OCI-LY1 (cell line): ENCODE data around the gene SURF4.

ENCODE experiments used
- H2AFZ ChIP-seq: fragments of 200-600 bp; sonication (generic), shearing (Covaris generic); 2 replicates; pipeline ENCODE4 v1.6.0; 2014; ENCODE audit warnings: antibody characterized with exemption, mild to moderate bottlenecking, low read length
- H3F3A ChIP-seq: fragments of 200-600 bp; sonication (generic), shearing (Covaris generic); 2 replicates; pipeline ENCODE4 v1.6.0; 2014; ENCODE audit warnings: mild to moderate bottlenecking, antibody characterized with exemption, low read length, moderate library complexity; ENCODE audit not compliant: insufficient read depth
- H3K27ac ChIP-seq: fragments of 200-600 bp; sonication (generic); 2 replicates; pipeline ENCODE4 v1.5.1; 2014; ENCODE audit warnings: low read length, mixed run types, mild to moderate bottlenecking, low read depth; ENCODE audit not compliant: poor library complexity, severe bottlenecking
- H3K27me3 ChIP-seq: fragments of 200-600 bp; sonication (generic); 2 replicates; pipeline ENCODE4 v1.6.0; 2014; ENCODE audit warnings: antibody characterized with exemption, mild to moderate bottlenecking, low read length, moderate library complexity; ENCODE audit not compliant: insufficient read depth
- H3K36me3 ChIP-seq: fragments of 200-600 bp; sonication (generic); 2 replicates; pipeline ENCODE4 v1.6.1; 2014; ENCODE audit warnings: mild to moderate bottlenecking, antibody characterized with exemption, low read length, moderate library complexity, mixed read lengths; ENCODE audit not compliant: insufficient read depth
- H3K4me1 ChIP-seq: fragments of 200-600 bp; sonication (generic); 2 replicates; pipeline ENCODE4 v1.5.1; 2014; ENCODE audit warnings: mild to moderate bottlenecking, low read length, moderate library complexity; ENCODE audit not compliant: insufficient read depth, severe bottlenecking
- H3K4me2 ChIP-seq: fragments of 200-600 bp; sonication (generic), shearing (Covaris generic); 2 replicates; pipeline ENCODE4 v1.6.1; 2014; ENCODE audit warnings: low read length
- H3K4me3 ChIP-seq: fragments of 200-600 bp; sonication (generic); 2 replicates; pipeline ENCODE4 v1.5.1; 2014; ENCODE audit warnings: low read length, low read depth, mild to moderate bottlenecking, mixed read lengths; ENCODE audit not compliant: poor library complexity, severe bottlenecking
- H3K79me2 ChIP-seq: fragments of 200-600 bp; shearing (Covaris generic); 2 replicates; pipeline ENCODE4 v1.6.1; 2016; ENCODE audit warnings: mixed run types, low read length, mixed read lengths; ENCODE audit not compliant: insufficient read depth
- H3K9ac ChIP-seq: fragments of 200-600 bp; sonication (generic), shearing (Covaris generic); 2 replicates; pipeline ENCODE4 v1.6.1; 2014; ENCODE audit warnings: mild to moderate bottlenecking, low read length, mixed read lengths
- H3K9me2 ChIP-seq: fragments of 200-600 bp; sonication (generic), shearing (Covaris generic); 2 replicates; pipeline ENCODE4 v1.6.1; 2014; ENCODE audit warnings: low read depth, mild to moderate bottlenecking, low read length, mixed read lengths
- H3K9me3 ChIP-seq: fragments of 200-600 bp; shearing (Covaris generic); 2 replicates; pipeline ENCODE4 v1.6.1; 2014; ENCODE audit warnings: low read length, mixed read lengths
- H4K20me1 ChIP-seq: fragments of 200-600 bp; sonication (generic), shearing (Covaris generic); 2 replicates; pipeline ENCODE4 v1.6.0; 2016; ENCODE audit warnings: mild to moderate bottlenecking, low read length; ENCODE audit not compliant: insufficient read depth
- EZH2 ChIP-seq: fragments of 200-600 bp; sonication (generic), shearing (Covaris generic); IDR thresholded peaks from 2 replicates; pipeline ENCODE4 v1.8.0; 2017; ENCODE audit warnings: borderline replicate concordance, mixed run types, mild to moderate bottlenecking, antibody characterized with exemption, low read length, moderate library complexity, mixed read lengths
- TF ChIP-seq, protein P1 (sequence below): fragments of 200-600 bp; sonication (generic), shearing (Covaris generic); IDR thresholded peaks from 2 replicates; pipeline ENCODE4 v1.5.1; 2017; ENCODE audit warnings: mild to moderate bottlenecking, antibody characterized with exemption, low read length, moderate library complexity, mixed read lengths

Gene SURF4

DNA sequence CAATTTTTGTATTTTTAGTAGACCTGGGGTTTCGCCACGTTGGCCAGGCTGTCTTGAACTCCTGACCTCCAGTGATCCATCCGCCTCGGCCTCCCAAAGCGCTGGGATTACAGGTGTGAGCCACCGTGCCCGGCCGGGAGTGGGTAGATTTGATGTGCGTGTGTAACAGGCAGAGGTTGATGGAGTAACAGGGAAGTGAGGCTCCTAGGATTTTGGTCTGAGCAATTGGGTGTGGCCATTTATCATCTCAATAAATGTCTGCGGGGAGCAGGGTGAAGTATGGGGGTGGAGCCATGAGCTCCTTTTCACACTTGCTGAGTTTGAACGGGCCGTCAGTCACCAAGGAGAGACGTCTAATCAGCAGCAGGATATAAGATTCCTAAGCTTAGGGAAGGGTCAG, 43.1 kb upstream of the SURF4 start:
- no peak overlapping the region for H3K27ac ChIP-seq
- H2AFZ ChIP-seq: no peak overlapping the region
- H3K79me2 ChIP-seq: peaks cover 22% of the 10 kb centered on the region
- H3F3A ChIP-seq: no peaks in the 10 kb centered on the region
- peaks cover 27% of the 10 kb centered on the region for H3K36me3 ChIP-seq
- H3K4me2 ChIP-seq: peak overlapping the region; percentile 95; the same call in 1 of the 2 replicates
- H3K9me3 ChIP-seq: no peaks in the 10 kb centered on the region
- peaks cover 41% of the 10 kb centered on the region for H3K4me1 ChIP-seq
- TF ChIP-seq EZH2: no peak
- TF ChIP-seq, protein P1, sequence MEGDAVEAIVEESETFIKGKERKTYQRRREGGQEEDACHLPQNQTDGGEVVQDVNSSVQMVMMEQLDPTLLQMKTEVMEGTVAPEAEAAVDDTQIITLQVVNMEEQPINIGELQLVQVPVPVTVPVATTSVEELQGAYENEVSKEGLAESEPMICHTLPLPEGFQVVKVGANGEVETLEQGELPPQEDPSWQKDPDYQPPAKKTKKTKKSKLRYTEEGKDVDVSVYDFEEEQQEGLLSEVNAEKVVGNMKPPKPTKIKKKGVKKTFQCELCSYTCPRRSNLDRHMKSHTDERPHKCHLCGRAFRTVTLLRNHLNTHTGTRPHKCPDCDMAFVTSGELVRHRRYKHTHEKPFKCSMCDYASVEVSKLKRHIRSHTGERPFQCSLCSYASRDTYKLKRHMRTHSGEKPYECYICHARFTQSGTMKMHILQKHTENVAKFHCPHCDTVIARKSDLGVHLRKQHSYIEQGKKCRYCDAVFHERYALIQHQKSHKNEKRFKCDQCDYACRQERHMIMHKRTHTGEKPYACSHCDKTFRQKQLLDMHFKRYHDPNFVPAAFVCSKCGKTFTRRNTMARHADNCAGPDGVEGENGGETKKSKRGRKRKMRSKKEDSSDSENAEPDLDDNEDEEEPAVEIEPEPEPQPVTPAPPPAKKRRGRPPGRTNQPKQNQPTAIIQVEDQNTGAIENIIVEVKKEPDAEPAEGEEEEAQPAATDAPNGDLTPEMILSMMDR: no peak
- no peak overlapping the region for H3K9ac ChIP-seq
- no peaks in the 10 kb centered on the region for H3K9me2 ChIP-seq
- peak overlapping the region; percentile 90 for H3K4me3 ChIP-seq
- H4K20me1 ChIP-seq: no peaks in the 10 kb centered on the region
- no peaks in the 10 kb centered on the region for H3K27me3 ChIP-seq

DNA sequence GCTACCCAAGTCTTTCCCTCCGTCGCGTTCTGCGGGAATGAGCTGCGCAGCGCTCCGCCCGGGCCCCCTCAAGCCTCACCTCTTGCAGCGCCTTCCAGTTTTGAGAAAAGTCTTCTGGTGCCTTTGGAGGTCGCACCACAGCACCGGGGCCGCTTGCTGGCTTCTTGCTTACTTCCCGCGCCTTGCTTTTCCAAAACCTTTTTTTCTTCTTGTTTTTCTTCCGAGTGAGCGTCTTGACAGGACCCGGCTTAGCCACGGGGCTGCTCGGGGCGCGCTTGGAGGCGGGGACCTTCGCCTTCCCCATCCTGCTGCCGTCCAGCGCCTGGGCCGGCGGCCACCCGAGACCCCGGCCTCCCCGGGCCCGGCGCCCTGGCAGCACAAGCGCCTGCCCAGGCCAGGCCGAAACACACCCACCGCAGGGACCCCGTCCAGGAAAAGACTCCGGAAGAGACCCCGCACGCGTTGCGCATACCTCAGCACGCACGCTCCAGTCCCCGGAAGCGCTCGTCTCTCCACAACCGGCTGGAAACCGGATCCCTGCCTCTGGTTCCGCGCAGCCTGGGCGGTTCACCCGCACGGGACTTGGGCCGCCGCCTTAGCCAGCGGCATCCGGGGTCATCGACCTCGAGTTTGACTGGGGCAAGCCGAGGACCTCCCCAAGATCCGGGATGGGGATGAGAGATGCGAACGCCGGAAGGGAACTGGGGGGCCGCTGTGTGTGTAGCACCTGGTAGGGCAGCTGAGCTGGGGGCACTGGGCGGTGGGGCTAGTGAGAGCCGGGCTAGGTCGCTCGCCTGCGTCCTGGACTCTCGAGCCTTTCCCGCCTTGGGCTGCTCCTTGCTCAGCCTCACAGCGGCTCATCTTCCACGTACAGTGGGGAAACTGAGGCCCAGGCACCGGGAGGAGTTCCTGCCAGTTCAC, 41.9 kb upstream of the SURF4 start, which contains the start of gene REXO4:
REXO4 (minus strand) TSS at position 470 of the 921 bp plus-strand sequence; CDS start at position 304, 166 bp downstream.
- no peaks in the 10 kb centered on the region for H3K9me3 ChIP-seq
- peaks cover 22% of the 10 kb centered on the region for H3K79me2 ChIP-seq
- peaks cover 36% of the 10 kb centered on the region for H3K36me3 ChIP-seq
- H3K4me3 ChIP-seq: peak within 1 kb of the TSS; percentile 90
- H2AFZ ChIP-seq: peak within 1 kb of the TSS; percentile 15; the same call in 1 of the 2 replicates
- peaks cover 41% of the 10 kb centered on the region for H3K4me1 ChIP-seq
- no peaks in the 10 kb centered on the region for H4K20me1 ChIP-seq
- peak within 1 kb of the TSS; percentile 62 for H3K27ac ChIP-seq
- peak within 1 kb of the TSS; percentile 90 for H3K9ac ChIP-seq
- no peaks in the 10 kb centered on the region for H3K9me2 ChIP-seq
- H3F3A ChIP-seq: no peaks in the 10 kb centered on the region
- H3K27me3 ChIP-seq: no peaks in the 10 kb centered on the region
- peak within 1 kb of the TSS; percentile 95 for H3K4me2 ChIP-seq
- TF ChIP-seq, protein P1: no peak
- TF ChIP-seq EZH2: no peak

- no peaks in the 10 kb centered on the region for H3F3A ChIP-seq
- peak overlapping the region; percentile 95; the same call in 1 of the 2 replicates for H3K4me2 ChIP-seq
- no peak overlapping the region for H3K27ac ChIP-seq
- no peaks in the 10 kb centered on the region for H3K27me3 ChIP-seq
- H3K79me2 ChIP-seq: peaks cover 22% of the 10 kb centered on the region
- no peak overlapping the region for H2AFZ ChIP-seq
- no peak overlapping the region for H3K4me3 ChIP-seq
- peaks cover 35% of the 10 kb centered on the region for H3K4me1 ChIP-seq
- TF ChIP-seq, protein P1: no peak
- no peak for TF ChIP-seq EZH2
- H3K9me3 ChIP-seq: no peaks in the 10 kb centered on the region
- H3K9me2 ChIP-seq: no peaks in the 10 kb centered on the region
- H3K9ac ChIP-seq: no peak overlapping the region
- H3K36me3 ChIP-seq: peaks cover 59% of the 10 kb centered on the region
- H4K20me1 ChIP-seq: no peaks in the 10 kb centered on the region
These were observed 39.3 kb upstream of the SURF4 start for GRCh38 chr9:133415170-133415569.
